Mucosa of descending colon (tissue), 3 donors: Measurements from ENCODE around the gene JPH4. TPM values are rescaled to one million over a fixed set of nuclear protein-coding genes. Genes with fewer than 3 reads are reported as not detected.

Source experiments
- ATAC-seq: fragments of 200-7000 bp; cut with Tn5 transposase; one replicate; pipeline ENCODE4 v1.9.1; 2020; ENCODE audit warnings: mild to moderate bottlenecking, moderate library complexity
- DNase-seq, 3 donors: peaks; one replicate each; pipeline ENCODE4 v3.0.0-alpha.2; 2020
- H3K36me3 ChIP-seq: fragments of 200-600 bp; one replicate; pipeline ENCODE4 v1.8.0; 2021; ENCODE audit warnings: low read depth, mild to moderate bottlenecking
- H3K4me1 ChIP-seq: fragments of 200-600 bp; one replicate; pipeline ENCODE4 v1.8.0; 2021; ENCODE audit warnings: low read depth, mild to moderate bottlenecking
- H3K4me3 ChIP-seq: fragments of 200-600 bp; one replicate; pipeline ENCODE4 v1.8.0; 2021; ENCODE audit warnings: mild to moderate bottlenecking
- H3K9me3 ChIP-seq: fragments of 200-600 bp; one replicate; pipeline ENCODE4 v1.8.0; 2021; ENCODE audit warnings: mild to moderate bottlenecking
- intact Hi-C, 2 donors: fragments of 100-400 bp; cut with DNase I in 1 of 2; cut with micrococcal nuclease in 1 of 2; formaldehyde crosslinking; loops; one replicate each; pipeline versions ENCODE4 v1.11.0 to v1.11.1; 2022; cut with DNase I, micrococcal nuclease
- total RNA-seq, 3 donors: library from RNA; stranded (reverse); fragmentation: NEBNext Ultra II Directional in 2 of 3; extraction: Animal tissue kit (Norgen Biotek cat#: 25700) in 2 of 3; gene quantifications; one replicate each; pipeline versions ENCODE4 v1.2.1 to v1.2.4, GENCODE V29; 2021 to 2023
- TF ChIP-seq, protein P1 (sequence below): fragments of 200-600 bp; IDR thresholded peaks from one replicate; pipeline ENCODE4 v1.8.0; 2022; ENCODE audit warnings: antibody characterized with exemption, mild to moderate bottlenecking
- donor health status: DM: no; HTN: no; CAD: no; lungs with moderate emphysema.
- donor health status: DM: no; HTN: no; CAD: no.
- donor health status: DM: no; HTN: yes; CAD: no.

JPH4 gene
- total RNA-seq, 3 donors from 2014 or later, result 0.26 to 3.7 (median 0.87) TPM

DNA sequence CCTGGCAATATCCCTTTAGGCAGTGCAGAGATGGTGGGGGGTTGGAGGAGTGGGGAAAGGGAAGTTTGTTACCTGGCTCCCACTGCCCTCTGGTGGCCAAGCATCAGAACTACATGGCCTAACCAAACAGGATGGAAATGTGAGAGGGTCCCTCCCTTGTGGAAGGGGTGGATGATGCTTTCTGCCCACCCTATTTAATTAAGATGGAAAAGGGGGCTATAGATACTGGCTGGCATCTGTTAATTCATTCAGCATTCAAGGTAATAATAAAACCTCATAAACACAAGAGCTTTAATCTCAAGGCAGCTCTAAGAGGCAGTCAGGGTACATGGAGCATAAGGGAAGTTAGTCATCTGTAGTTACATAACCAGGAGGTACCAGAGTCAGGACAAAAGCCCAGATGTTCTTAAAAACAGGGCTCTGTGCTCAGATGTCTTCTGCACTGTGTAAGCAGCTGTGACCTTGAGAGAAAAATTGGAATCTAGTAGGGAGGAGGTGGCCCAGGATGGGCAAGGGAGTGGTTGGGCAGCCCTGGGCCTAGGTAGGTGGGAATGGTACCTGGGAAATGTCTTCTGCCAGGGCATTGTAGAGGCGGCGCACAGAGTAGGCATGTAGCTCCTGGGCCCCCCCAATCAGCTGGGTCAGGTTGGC lies 15.6 kb downstream of the JPH4 start:
- ATAC-seq, result peak; percentile 29
- Histone ChIP-seq H3K4me1 (no peaks in the 10 kb centered on the region), H3K36me3 (peaks cover 4% of the 10 kb centered on the region), H3K4me3 (no peak overlapping the region), H3K9me3 (no peaks in the 10 kb centered on the region)
- peak in 1 of 3 donors; percentile 56 for DNase-seq
- intact Hi-C loops, result loop anchor here (5.0 kb wide), 1 partner anchor 86 kb away; no protein-coding TSS in a partner anchor
- TF ChIP-seq, protein P1, sequence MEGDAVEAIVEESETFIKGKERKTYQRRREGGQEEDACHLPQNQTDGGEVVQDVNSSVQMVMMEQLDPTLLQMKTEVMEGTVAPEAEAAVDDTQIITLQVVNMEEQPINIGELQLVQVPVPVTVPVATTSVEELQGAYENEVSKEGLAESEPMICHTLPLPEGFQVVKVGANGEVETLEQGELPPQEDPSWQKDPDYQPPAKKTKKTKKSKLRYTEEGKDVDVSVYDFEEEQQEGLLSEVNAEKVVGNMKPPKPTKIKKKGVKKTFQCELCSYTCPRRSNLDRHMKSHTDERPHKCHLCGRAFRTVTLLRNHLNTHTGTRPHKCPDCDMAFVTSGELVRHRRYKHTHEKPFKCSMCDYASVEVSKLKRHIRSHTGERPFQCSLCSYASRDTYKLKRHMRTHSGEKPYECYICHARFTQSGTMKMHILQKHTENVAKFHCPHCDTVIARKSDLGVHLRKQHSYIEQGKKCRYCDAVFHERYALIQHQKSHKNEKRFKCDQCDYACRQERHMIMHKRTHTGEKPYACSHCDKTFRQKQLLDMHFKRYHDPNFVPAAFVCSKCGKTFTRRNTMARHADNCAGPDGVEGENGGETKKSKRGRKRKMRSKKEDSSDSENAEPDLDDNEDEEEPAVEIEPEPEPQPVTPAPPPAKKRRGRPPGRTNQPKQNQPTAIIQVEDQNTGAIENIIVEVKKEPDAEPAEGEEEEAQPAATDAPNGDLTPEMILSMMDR, result peak; percentile 80

DNA sequence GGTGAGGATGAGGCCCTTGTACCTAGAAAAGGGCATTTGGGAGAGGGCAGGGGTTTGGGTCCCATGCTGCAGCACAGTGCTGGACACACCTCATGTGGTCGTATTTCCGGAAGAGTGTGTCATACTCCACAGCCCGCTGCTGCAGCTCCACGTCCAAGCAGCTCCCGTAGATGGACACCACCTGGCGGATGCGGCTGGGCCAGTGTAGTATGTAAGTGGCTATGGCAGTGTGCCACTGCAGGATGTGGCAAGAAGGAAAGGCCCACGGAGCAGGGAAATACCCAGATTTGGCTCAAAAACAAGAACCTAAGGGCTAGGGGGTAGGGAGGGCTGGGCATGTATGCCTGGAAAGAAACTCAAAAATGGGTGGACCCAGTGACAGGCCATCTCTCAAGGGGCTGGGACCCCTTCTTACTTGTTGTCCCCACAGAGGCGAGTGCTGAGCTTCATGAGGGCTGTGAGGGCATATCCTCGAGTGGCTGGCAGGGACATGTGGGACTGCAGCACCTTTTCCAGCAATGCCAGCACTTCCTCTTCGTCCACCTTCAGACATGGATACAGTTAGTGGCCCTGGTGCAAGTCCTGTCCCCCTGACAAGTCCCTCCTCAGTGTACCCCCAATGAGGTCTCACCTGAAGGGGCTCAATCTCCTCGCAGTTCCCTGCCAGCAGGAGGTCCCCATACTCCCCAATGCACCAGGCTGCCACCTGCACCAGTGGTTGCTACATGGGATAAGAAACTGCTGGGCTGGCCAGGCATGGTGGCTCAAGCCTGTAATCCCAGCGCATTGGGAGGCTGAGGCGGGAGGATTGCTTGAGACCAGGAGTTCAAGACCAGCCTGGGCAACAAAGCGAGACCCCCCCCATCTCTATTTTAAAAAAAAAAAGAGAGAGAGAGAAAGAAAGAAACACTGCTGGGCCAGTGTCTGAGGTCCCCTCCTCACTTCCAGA lies 16.4 kb downstream of the JPH4 start:
- Histone ChIP-seq H3K4me3 (no peak overlapping the region), H3K9me3 (no peaks in the 10 kb centered on the region), H3K4me1 (peaks cover 8% of the 10 kb centered on the region), H3K36me3 (peaks cover 4% of the 10 kb centered on the region)
- intact Hi-C loops, result loop anchor here (5.0 kb wide), 1 partner anchor 85 kb away; no protein-coding TSS in a partner anchor
- ATAC-seq (no peak), DNase-seq (no peak)
- TF ChIP-seq, protein P1, result no peak

DNA sequence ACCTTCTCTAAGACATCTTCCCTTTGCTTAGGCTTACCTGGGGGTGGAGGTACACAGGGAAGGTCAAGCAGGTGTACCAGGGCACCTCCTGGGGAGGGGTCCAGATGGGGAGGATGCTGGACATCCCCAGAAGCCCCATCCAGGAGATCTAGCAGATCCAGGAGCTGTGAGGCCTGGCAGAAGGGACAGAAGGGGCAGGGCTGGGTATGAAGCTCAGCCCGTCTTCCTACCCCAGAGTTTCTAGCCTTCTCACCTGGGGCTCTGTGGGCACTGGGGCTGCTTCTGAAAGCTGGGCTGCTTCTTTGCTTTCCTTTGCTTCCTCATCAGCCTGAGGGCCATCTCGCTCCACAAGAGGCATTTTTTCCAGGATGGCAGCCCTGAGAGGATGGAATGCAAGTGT lies 17.3 kb downstream of the JPH4 start:
- intact Hi-C loops, result loop anchor here (5.0 kb wide), 1 partner anchor 84 kb away; no protein-coding TSS in a partner anchor
- no peak for DNase-seq
- Histone ChIP-seq H3K4me3 (no peak overlapping the region), H3K36me3 (peaks cover 4% of the 10 kb centered on the region), H3K4me1 (peaks cover 15% of the 10 kb centered on the region), H3K9me3 (no peaks in the 10 kb centered on the region)
- TF ChIP-seq, protein P1, result no peak
- ATAC-seq, result no peak

DNA sequence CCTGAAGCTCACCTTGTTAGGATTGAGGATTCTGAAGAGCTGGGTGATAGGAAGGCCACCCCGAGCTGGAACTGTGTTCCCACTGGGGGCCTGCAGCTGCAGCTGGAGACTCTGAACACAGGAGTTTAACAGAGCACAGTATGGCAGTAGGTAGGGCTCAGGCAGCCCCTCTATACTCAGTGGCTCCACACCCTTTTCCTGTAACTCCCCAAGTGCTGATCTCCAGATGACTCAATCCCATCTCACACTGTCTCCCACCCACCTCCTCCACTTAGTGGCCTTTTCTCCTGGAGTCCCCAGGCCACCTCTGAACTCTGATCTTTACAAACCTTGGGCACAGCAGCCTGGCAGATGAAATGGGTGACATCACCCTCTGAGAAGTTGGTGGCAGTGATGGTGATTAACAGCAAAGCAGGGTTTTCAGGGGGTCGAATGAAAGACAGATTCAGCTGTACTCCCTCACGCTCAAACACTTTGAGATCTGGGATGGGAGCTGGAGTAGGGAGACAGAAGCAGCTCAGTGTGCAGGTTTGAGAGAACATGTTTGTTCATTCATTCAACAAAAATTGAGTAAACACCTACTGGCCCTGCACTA lies 18.6 kb downstream of the JPH4 start:
- TF ChIP-seq, protein P1, result no peak
- H3K9me3 ChIP-seq, result no peaks in the 10 kb centered on the region
- H3K4me3 ChIP-seq, result no peak overlapping the region
- ATAC-seq (no peak), DNase-seq (no peak)
- intact Hi-C loops, result loop anchor here (5.0 kb wide), 1 partner anchor 83 kb away; no protein-coding TSS in a partner anchor
- H3K4me1 ChIP-seq, result peaks cover 20% of the 10 kb centered on the region
- peaks cover 4% of the 10 kb centered on the region for H3K36me3 ChIP-seq

DNA sequence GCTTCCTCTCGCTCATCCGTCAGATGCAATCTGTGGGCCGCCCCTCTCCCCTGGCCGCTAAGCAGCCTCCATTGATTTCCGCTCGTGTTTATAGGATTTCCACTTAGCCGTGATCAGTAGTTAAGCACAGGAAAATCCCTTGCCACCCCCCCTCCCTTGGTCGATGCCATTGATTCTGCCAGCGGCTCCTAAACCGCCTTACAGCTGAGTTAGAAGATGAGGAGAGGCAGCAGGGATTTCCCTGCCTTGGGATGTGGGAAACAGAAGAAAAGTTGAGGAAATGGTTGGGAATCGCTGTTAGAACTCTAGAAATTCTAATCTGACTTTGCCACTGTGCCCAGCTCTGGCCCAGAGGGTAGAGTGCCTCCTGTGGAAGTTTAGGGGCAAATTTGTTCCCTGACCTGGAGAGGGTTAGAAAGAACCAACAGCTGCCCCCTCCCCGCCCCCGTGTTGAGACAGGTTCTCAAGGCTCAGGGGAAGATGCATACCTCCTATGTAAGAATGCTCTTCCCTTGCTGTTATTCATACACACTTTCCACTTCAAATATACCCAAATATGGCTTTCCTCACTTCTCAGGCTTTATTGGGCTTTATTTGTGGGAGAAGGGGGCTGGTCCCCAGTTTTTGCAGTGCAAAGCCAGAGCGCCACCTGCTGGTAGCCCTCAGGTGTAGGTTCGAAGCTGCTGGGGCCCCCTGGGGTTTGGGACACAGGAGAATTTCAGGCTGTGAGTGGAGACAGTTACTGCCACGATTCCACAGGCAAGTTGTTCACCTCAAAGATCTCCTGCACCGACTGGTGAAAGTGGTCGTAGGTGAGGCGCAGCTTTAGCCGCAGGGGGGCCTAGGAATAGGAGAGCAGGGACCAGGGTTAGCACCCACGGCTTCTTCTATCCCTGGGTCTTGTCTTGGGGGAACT lies 19.3 kb downstream of the JPH4 start:
- peak in 2 of 3 donors; percentile 56 to 65 for DNase-seq
- peaks cover 4% of the 10 kb centered on the region for H3K36me3 ChIP-seq
- peaks cover 20% of the 10 kb centered on the region for H3K4me1 ChIP-seq
- TF ChIP-seq, protein P1, result peak; percentile 88
- no peak for ATAC-seq
- no peak overlapping the region for H3K4me3 ChIP-seq
- intact Hi-C loops, result no loop called here
- H3K9me3 ChIP-seq, result no peaks in the 10 kb centered on the region
